ENCODE measurements around the gene RBM8A. TPM values are rescaled to one million over a fixed set of nuclear protein-coding genes. Genes with fewer than 3 reads are reported as not detected.

The RBM8A gene
- polyA plus RNA-seq, 2 of the 4 experiments (the other 2 are of a cell fraction) = 240 to 281 TPM

DNA sequence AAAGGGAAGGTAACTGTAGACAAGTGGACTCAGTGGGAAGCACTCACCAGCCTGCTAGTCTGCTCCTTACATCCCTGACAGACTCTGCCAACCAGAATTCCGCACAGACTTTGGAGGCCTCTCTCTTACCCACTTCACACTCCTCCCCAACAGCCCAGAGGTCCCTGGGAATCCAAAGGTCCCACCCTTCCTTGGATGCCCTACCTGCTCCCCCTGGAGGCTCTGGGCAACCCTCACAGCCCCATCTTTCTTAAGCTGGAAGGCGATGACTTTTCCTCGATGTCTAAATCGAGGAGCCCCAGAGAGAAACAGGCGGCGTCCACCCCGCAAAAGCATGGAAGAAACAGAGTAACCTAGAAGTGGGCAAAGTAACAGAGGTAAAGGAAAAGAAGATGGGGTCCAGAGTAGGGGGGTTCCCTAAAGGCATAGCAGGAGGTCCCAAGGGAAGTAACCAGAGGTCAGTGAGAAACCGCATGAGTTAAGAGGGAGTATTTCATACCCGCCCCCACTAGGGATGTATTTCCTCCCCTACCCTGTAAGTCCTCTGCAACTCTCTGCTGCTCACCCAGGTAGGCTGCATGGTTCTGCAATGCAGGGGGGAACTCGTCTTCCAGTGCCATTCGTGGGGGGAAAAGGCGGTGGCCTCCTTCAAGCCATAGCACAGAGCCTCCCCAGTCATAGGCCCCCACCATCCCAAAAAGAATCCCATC is 25.8 kb downstream of the RBM8A start:
- no peak for FAIRE-seq
- peak in 1 of 2 experiments; percentile 17 for DNase-seq (ENCODE audit: low read depth in 1 of 2, low spot score in 1 of 2)
- ChIA-PET CTCF (interaction anchor here (1.7 to 4.4 kb wide), 3 partner anchors 8 to 10 kb away, joined by 7 to 41 read pairs (median 36); partner anchors contain the start of gene ITGA10), POLR2A (interaction anchor here (1.0 kb wide), 1 partner anchor 10 kb away, joined by 3 read pairs; no protein-coding TSS in a partner anchor)
- no peak for TF ChIP-seq CBX2 (IDR thresholded peaks at IDR 0.05; ENCODE audit: borderline replicate concordance, low read depth)
- no peak for TF ChIP-seq PHF8 (IDR thresholded peaks at IDR 0.05; ENCODE audit: borderline replicate concordance, low read depth)
- no peak for TF ChIP-seq FOSL2 (IDR thresholded peaks at IDR 0.05)
- TF ChIP-seq FOSL2 (CRISPR knock-in tag; IDR thresholded peaks at IDR 0.05) = no peak
- TF ChIP-seq JUN (IDR thresholded peaks at IDR 0.05) = no peak
- no peak for TF ChIP-seq EHF (CRISPR knock-in tag; IDR thresholded peaks at IDR 0.05)
- no peak for TF ChIP-seq EHMT2 (IDR thresholded peaks at IDR 0.05; ENCODE audit: low read depth)
- no peak for TF ChIP-seq SREBF2 (IDR thresholded peaks at IDR 0.05)
- no peak for TF ChIP-seq BHLHE40 (IDR thresholded peaks at IDR 0.05; ENCODE audit: low read depth, low read length)
- Histone ChIP-seq H3K4me1 (no peaks in the 10 kb centered on the region), H3K9me3 (no peaks in the 10 kb centered on the region), H3K4me2 (no peak overlapping the region), H3K27ac (no peak overlapping the region; a peak in 1 of 6 replicates), H3K4me3 (no peak overlapping the region)
- peak; percentile 35 to 74; a peak in 3 of 6 replicates for ATAC-seq
- WGBS (ENCODE audit: missing lambda C conversion rate) = 88% methylated on average over 12 of the region's 12 CpGs

GRCh38 chr1:145898756-145899155 is 28.5 kb downstream of the RBM8A start:
- Histone ChIP-seq H3K4me2 (no peak overlapping the region), H3K4me3 (no peak overlapping the region), H3K27ac (no peak overlapping the region), H3K9me3 (no peaks in the 10 kb centered on the region), H3K4me1 (no peaks in the 10 kb centered on the region)
- CTCF ChIA-PET = interaction anchor here (1.3 to 3.8 kb wide), 2 partner anchors 11 to 42 kb away, joined by 5 to 36 read pairs; partner anchors contain the start of gene ITGA10
- 87% methylated on average over 5 of the region's 5 CpGs for WGBS (ENCODE audit: missing lambda C conversion rate)
- no peak for DNase-seq (ENCODE audit: low read depth in 1 of 2, low spot score in 1 of 2)
- ATAC-seq = no peak
- TF ChIP-seq BHLHE40 (IDR thresholded peaks at IDR 0.05; ENCODE audit: low read depth, low read length) = no peak
- TF ChIP-seq MAFK (IDR thresholded peaks at IDR 0.05; ENCODE audit: partially characterized antibody) = peak; percentile 98
- POLR2A ChIA-PET = interaction anchor here (0.6 kb wide), 1 partner anchor 161 kb away, joined by 3 read pairs; no protein-coding TSS in a partner anchor
- no peak for FAIRE-seq

- WGBS (ENCODE audit: missing lambda C conversion rate) = 83% methylated on average over 1 of the region's 1 CpG
- peaks cover 7% of the 10 kb centered on the region for H3K4me1 ChIP-seq
- no peak for DNase-seq (ENCODE audit: low read depth in 1 of 2, low spot score in 1 of 2)
- H3K27ac ChIP-seq = peak overlapping the region in 1 of 2 experiments; percentile 14; a peak in 1 of 6 replicates
- ATAC-seq = no peak
- H3K4me2 ChIP-seq = no peak overlapping the region
- no peak for TF ChIP-seq RARB (CRISPR knock-in tag; IDR thresholded peaks at IDR 0.05)
- no peak for TF ChIP-seq FOSB (CRISPR knock-in tag; IDR thresholded peaks at IDR 0.05)
- no peak for TF ChIP-seq RCOR1 (IDR thresholded peaks at IDR 0.05; ENCODE audit: low read depth, low read length)
- TF ChIP-seq CBX8 (IDR thresholded peaks at IDR 0.05) = no peak
- TF ChIP-seq, protein P1, sequence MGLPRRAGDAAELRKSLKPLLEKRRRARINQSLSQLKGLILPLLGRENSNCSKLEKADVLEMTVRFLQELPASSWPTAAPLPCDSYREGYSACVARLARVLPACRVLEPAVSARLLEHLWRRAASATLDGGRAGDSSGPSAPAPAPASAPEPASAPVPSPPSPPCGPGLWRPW (IDR thresholded peaks at IDR 0.05) = no peak
- TF ChIP-seq, protein P2, sequence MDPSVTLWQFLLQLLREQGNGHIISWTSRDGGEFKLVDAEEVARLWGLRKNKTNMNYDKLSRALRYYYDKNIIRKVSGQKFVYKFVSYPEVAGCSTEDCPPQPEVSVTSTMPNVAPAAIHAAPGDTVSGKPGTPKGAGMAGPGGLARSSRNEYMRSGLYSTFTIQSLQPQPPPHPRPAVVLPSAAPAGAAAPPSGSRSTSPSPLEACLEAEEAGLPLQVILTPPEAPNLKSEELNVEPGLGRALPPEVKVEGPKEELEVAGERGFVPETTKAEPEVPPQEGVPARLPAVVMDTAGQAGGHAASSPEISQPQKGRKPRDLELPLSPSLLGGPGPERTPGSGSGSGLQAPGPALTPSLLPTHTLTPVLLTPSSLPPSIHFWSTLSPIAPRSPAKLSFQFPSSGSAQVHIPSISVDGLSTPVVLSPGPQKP (IDR thresholded peaks at IDR 0.05; ENCODE audit: low read depth, low read length) = no peak
- no peak for TF ChIP-seq RFX5 (IDR thresholded peaks at IDR 0.05)
- TF ChIP-seq HOXB13 (CRISPR knock-in tag; IDR thresholded peaks at IDR 0.05; ENCODE audit: low read depth) = no peak
- POLR2A ChIA-PET = no interaction called here
- CTCF ChIA-PET = interaction anchor here (1.3 to 3.8 kb wide), 3 partner anchors 12 to 109 kb away, joined by 5 to 36 read pairs (median 6); partner anchors contain the start of gene ITGA10
- H3K4me3 ChIP-seq = no peak overlapping the region
- H3K9me3 ChIP-seq = no peaks in the 10 kb centered on the region
- FAIRE-seq = no peak
These were observed 29.3 kb downstream of the RBM8A start for GRCh38 chr1:145897969-145898368.

DNA sequence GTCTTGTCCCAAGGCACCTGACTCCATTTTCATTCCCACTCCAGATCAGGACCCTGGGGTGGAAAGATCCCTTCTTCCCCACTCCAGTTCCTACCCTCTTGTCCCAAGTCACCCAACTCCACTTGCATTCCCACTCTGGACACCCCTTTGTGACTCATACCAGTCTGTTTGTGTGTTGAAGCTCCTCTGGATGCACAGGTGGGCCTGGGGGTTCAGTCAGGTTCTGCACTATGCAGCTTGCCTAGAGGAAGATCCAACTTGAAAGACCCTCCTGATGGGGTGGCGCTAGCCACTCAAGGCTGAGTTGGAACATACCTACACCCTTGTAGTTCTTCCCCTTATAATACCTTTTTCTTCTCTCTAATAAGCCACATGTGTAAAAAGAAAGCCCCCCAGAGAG is 31.8 kb downstream of the RBM8A start:
- no peak overlapping the region for H3K4me2 ChIP-seq
- WGBS (ENCODE audit: missing lambda C conversion rate) = 100% methylated on average over 1 of the region's 1 CpG
- peak overlapping the region; percentile 36 to 88; a peak in 3 of 6 replicates for H3K27ac ChIP-seq
- ATAC-seq (no peak), FAIRE-seq (no peak), DNase-seq (ENCODE audit: low read depth in 1 of 2, low spot score in 1 of 2) (no peak)
- H3K4me3 ChIP-seq = no peak overlapping the region
- ChIA-PET POLR2A (no interaction called here), CTCF (interaction anchor here (1.2 to 11.2 kb wide), 5 partner anchors 15 to 82 kb away, joined by 3 to 429 read pairs (median 6); partner anchors contain the start of genes ITGA10, NUDT17 and RBM8A)
- TF ChIP-seq EP300 (IDR thresholded peaks at IDR 0.05) = no peak
- TF ChIP-seq PHF8 (IDR thresholded peaks at IDR 0.05; ENCODE audit: borderline replicate concordance, low read depth) = no peak
- TF ChIP-seq ZSCAN20 (CRISPR knock-in tag; IDR thresholded peaks at IDR 0.05) = no peak
- no peak for TF ChIP-seq CEBPB (IDR thresholded peaks at IDR 0.05)
- TF ChIP-seq ZC3H11A (IDR thresholded peaks at IDR 0.05) = no peak
- TF ChIP-seq TP53 (CRISPR knock-in tag; IDR thresholded peaks at IDR 0.05) = no peak
- TF ChIP-seq, protein P3, sequence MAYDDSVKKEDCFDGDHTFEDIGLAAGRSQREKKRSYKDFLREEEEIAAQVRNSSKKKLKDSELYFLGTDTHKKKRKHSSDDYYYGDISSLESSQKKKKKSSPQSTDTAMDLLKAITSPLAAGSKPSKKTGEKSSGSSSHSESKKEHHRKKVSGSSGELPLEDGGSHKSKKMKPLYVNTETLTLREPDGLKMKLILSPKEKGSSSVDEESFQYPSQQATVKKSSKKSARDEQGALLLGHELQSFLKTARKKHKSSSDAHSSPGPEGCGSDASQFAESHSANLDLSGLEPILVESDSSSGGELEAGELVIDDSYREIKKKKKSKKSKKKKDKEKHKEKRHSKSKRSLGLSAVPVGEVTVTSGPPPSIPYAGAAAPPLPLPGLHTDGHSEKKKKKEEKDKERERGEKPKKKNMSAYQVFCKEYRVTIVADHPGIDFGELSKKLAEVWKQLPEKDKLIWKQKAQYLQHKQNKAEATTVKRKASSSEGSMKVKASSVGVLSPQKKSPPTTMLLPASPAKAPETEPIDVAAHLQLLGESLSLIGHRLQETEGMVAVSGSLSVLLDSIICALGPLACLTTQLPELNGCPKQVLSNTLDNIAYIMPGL (CRISPR knock-in tag; IDR thresholded peaks at IDR 0.05; ENCODE audit: borderline replicate concordance) = no peak
- no peaks in the 10 kb centered on the region for H3K9me3 ChIP-seq
- peaks cover 26% of the 10 kb centered on the region for H3K4me1 ChIP-seq

Measured in A549 (cell line).